Gastrocnemius medialis (tissue), 4 donors: Measurements from ENCODE around the gene SMARCD2. TPM values are rescaled to one million over a fixed set of nuclear protein-coding genes. Genes with fewer than 3 reads are reported as not detected.

ENCODE experiments used
- ATAC-seq, 2 donors: fragments of 150-250 bp; one replicate each; pipeline ENCODE4 v1.9.1; 2016
- DNase-seq, 2 donors: peaks; one replicate each; pipeline ENCODE4 v3.0.0-alpha.2; 2019
- H3K27ac ChIP-seq, 4 donors: fragments of 200-600 bp; sonication (generic); 1 replicate in 1 of 4; 2 replicates in 3 of 4; pipeline ENCODE4 v1.5.1; 2016 to 2018; ENCODE audit warnings: mild to moderate bottlenecking in 2 of 4, moderate library complexity in 1 of 4
- H3K27me3 ChIP-seq, 3 donors: fragments of 200-600 bp; sonication (generic) in 2 of 3; 1 replicate in 1 of 3; 2 replicates in 2 of 3; pipeline versions ENCODE4 v1.5.1 to v1.6.0; 2016 to 2019; ENCODE audit warnings: mild to moderate bottlenecking in 1 of 3, moderate library complexity in 1 of 3
- H3K36me3 ChIP-seq, 2 donors: fragments of 200-600 bp; sonication (generic) in 1 of 2; one replicate each; pipeline ENCODE4 v1.5.1; 2017 to 2018
- H3K4me1 ChIP-seq, 2 donors: fragments of 200-600 bp; sonication (generic) in 1 of 2; one replicate each; pipeline ENCODE4 v1.5.1; 2016 to 2017; ENCODE audit warnings: mild to moderate bottlenecking in 2 of 2
- H3K4me3 ChIP-seq, 4 donors: fragments of 200-600 bp; sonication (generic) in 3 of 4; 1 replicate in 1 of 4; 2 replicates in 3 of 4; pipeline ENCODE4 v1.5.1; 2016 to 2019; ENCODE audit warnings: mild to moderate bottlenecking in 2 of 4
- H3K9me3 ChIP-seq, 3 donors: fragments of 200-600 bp; sonication (generic) in 2 of 3; 1 replicate in 1 of 3; 2 replicates in 2 of 3; pipeline ENCODE4 v1.5.1; 2016 to 2019
- CTCF ChIP-seq, 5 experiments: fragments of 450-650 bp in 3 of 5; fragments of 200-600 bp in 2 of 5; sonication (generic) in 2 of 5; IDR thresholded peaks in 4 of 5; conservative IDR thresholded peaks in 1 of 5; 1 replicate in 4 of 5; 2 replicates in 1 of 5; pipeline ENCODE4 v1.5.1; 2016 to 2019; ENCODE audit warnings: antibody characterized with exemption in 5 of 5, mild to moderate bottlenecking in 3 of 5, moderate library complexity in 3 of 5
- POLR2A ChIP-seq, 2 donors: fragments of 450-650 bp; IDR thresholded peaks; one replicate each; pipeline ENCODE4 v1.6.1; 2017; ENCODE audit warnings: antibody characterized with exemption in 2 of 2, mild to moderate bottlenecking in 2 of 2, moderate library complexity in 2 of 2
- in situ Hi-C, 4 donors: fragments of 200-750 bp; cut with MboI; loops; one replicate each; pipeline versions ENCODE4 v1.15.0 to v1.8.0; 2017; ENCODE audit warnings: low sequenced_read_pairs in 4 of 4
- intact Hi-C: fragments of 100-400 bp; cut with DNase I; formaldehyde crosslinking; loops from one replicate; pipeline ENCODE4 v1.15.1; 2023; ENCODE audit warnings: low total_unique reads
- total RNA-seq, 4 donors: library from RNA; depleted of rRNA; stranded (reverse); fragments of >200 nt; gene quantifications; one replicate each; pipeline versions ENCODE4 v1.1.0 to v1.2.3, GENCODE V29; 2016

Gene SMARCD2
- total RNA-seq, 4 donors from 2014 or later: 30.2 to 64.3 (median 44.9) TPM

GRCh38 chr17:63830904-63831491, 11.5 kb downstream of the SMARCD2 start:
- no peak overlapping the region for H3K4me3 ChIP-seq
- no peaks in the 10 kb centered on the region for H3K27me3 ChIP-seq
- H3K4me1 ChIP-seq: peaks cover 38 to 41% of the 10 kb centered on the region in 2 donors
- H3K36me3 ChIP-seq: peaks cover 0 to 68% of the 10 kb centered on the region in 2 donors
- TF ChIP-seq CTCF (IDR thresholded peaks at IDR 0.05 in 4 of 5, conservative IDR thresholded peaks at IDR 0.05 in 1 of 5): no peak
- in situ Hi-C loops (loop anchor here in 2 of 4 donors (25.0 kb wide), 2 partner anchors 394 to 681 kb away; partner anchors contain the start of genes CEP95 (in 1 of the 2), CYB561 (in 1 of the 2) and DDX5 (in 1 of the 2)), intact Hi-C loops (no loop called here)
- DNase-seq: no peak
- ATAC-seq: no peak
- H3K27ac ChIP-seq: peak overlapping the region in 1 of 4 donors; percentile 92
- H3K9me3 ChIP-seq: no peaks in the 10 kb centered on the region

GRCh38 chr17:63830278-63830677, 12.2 kb downstream of the SMARCD2 start:
- in situ Hi-C loops: loop anchor here in 2 of 4 donors (25.0 kb wide), 2 partner anchors 393 to 682 kb away; partner anchors contain the start of genes CEP95 (in 1 of the 2), CYB561 (in 1 of the 2) and DDX5 (in 1 of the 2)
- H3K36me3 ChIP-seq: peaks cover 0 to 69% of the 10 kb centered on the region in 2 donors
- H3K27me3 ChIP-seq: no peaks in the 10 kb centered on the region
- H3K4me1 ChIP-seq: peaks cover 36 to 48% of the 10 kb centered on the region in 2 donors
- DNase-seq (no peak), ATAC-seq (no peak)
- H3K4me3 ChIP-seq: no peak overlapping the region
- intact Hi-C loops: no loop called here
- TF ChIP-seq POLR2A (IDR thresholded peaks at IDR 0.05) (no peak), CTCF (IDR thresholded peaks at IDR 0.05 in 4 of 5, conservative IDR thresholded peaks at IDR 0.05 in 1 of 5) (no peak)
- no peaks in the 10 kb centered on the region for H3K9me3 ChIP-seq
- peak overlapping the region in 1 of 4 donors; percentile 92 for H3K27ac ChIP-seq

- peaks cover 26 to 41% of the 10 kb centered on the region in 2 donors for H3K4me1 ChIP-seq
- peak overlapping the region in 3 of 4 donors; percentile 12 to 89 (median 85) for H3K4me3 ChIP-seq
- DNase-seq (no peak), ATAC-seq (no peak)
- peaks cover under 1 to 70% of the 10 kb centered on the region in 2 donors for H3K36me3 ChIP-seq
- H3K27me3 ChIP-seq: no peaks in the 10 kb centered on the region
- intact Hi-C loops: loop anchor here (1.0 to 10.0 kb wide), 2 partner anchors 9 to 676 kb away; partner anchors contain the start of genes CEP95 and DDX5
- in situ Hi-C loops: loop anchor here in 2 of 4 donors (25.0 kb wide), 2 partner anchors 392 to 683 kb away; partner anchors contain the start of genes CEP95 (in 1 of the 2), CYB561 (in 1 of the 2) and DDX5 (in 1 of the 2)
- H3K27ac ChIP-seq: peak overlapping the region; percentile 92 to 95 (median 94)
- H3K9me3 ChIP-seq: no peaks in the 10 kb centered on the region
- TF ChIP-seq CTCF (IDR thresholded peaks at IDR 0.05 in 4 of 5, conservative IDR thresholded peaks at IDR 0.05 in 1 of 5) (no peak), POLR2A (IDR thresholded peaks at IDR 0.05) (no peak)
Measured at GRCh38 chr17:63828936-63829335, 13.5 kb downstream of the SMARCD2 start.

- H3K27me3 ChIP-seq: no peaks in the 10 kb centered on the region
- peaks cover 22 to 33% of the 10 kb centered on the region in 2 donors for H3K4me1 ChIP-seq
- DNase-seq (no peak), ATAC-seq (no peak)
- intact Hi-C loops: loop anchor here (1.0 to 10.0 kb wide), 4 partner anchors 10 to 677 kb away; partner anchors contain the start of genes CCDC47, CEP95 and DDX5
- peaks cover 5 to 70% of the 10 kb centered on the region in 2 donors for H3K36me3 ChIP-seq
- TF ChIP-seq CTCF (IDR thresholded peaks at IDR 0.05 in 4 of 5, conservative IDR thresholded peaks at IDR 0.05 in 1 of 5) (no peak), POLR2A (IDR thresholded peaks at IDR 0.05) (no peak)
- in situ Hi-C loops: loop anchor here in 2 of 4 donors (25.0 kb wide), 2 partner anchors 391 to 684 kb away; partner anchors contain the start of genes CEP95 (in 1 of the 2), CYB561 (in 1 of the 2) and DDX5 (in 1 of the 2)
- H3K27ac ChIP-seq: peak overlapping the region; percentile 92 to 95 (median 94)
- H3K4me3 ChIP-seq: peak overlapping the region; percentile 84 to 89 (median 86)
- no peaks in the 10 kb centered on the region for H3K9me3 ChIP-seq
Measured at GRCh38 chr17:63827801-63828221, 14.7 kb downstream of the SMARCD2 start.
